Ammon's horn (tissue), 1 donor: ENCODE results near the gene RAI14.
A peak's percentile ranks its signal among the peaks of the same experiment; 100 is the strongest.
"Not testable (repeated sequence)": the region's sequence is repeated elsewhere in the genome, so short reads cannot be mapped to it uniquely, and the experiment has no call there.

ENCODE experiments used
- DNase-seq: peaks from one replicate; pipeline ENCODE4 v3.0.0-alpha.2; 2016; ENCODE audit warnings: low spot score

RAI14 gene

DNA sequence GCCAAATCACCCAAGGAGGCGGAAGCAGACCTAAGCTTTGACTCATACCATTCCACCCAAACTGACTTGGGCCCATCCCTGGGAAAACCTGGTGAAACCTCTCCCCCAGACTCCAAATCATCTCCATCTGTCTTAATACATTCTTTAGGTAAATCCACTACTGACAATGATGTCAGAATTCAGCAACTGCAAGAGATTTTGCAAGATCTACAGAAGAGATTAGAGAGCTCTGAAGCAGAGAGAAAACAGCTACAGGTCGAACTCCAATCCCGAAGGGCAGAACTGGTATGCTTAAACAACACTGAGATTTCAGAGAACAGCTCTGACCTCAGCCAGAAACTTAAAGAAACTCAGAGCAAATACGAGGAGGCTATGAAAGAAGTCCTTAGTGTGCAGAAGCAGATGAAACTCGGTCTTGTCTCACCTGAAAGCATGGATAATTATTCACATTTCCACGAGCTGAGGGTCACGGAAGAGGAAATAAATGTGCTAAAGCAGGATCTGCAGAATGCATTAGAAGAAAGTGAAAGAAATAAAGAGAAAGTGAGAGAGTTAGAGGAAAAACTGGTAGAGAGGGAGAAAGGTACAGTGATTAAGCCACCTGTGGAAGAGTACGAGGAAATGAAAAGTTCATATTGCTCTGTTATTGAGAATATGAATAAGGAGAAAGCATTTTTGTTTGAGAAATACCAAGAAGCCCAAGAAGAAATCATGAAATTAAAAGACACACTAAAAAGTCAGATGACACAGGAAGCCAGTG lies 167.0 kb downstream of the RAI14 start:
- no peak for DNase-seq

DNA sequence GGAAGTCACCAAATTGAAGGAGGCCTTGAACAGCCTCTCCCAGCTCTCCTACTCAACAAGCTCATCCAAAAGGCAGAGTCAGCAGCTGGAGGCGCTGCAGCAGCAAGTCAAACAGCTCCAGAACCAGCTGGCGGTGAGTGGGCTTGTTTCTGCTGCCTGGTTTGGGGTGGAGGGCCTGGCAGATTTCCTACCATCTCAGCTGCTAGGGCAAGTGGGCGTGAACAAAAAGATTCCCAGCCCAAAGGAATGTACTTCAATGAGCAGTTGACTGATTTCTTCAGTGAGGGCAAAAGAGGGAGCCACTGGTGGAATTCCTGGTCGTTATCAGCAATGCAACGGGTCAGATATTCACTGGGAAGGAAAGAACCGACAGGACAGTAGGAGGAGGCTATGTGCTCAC lies 170.2 kb downstream of the RAI14 start:
- DNase-seq = no peak

DNA sequence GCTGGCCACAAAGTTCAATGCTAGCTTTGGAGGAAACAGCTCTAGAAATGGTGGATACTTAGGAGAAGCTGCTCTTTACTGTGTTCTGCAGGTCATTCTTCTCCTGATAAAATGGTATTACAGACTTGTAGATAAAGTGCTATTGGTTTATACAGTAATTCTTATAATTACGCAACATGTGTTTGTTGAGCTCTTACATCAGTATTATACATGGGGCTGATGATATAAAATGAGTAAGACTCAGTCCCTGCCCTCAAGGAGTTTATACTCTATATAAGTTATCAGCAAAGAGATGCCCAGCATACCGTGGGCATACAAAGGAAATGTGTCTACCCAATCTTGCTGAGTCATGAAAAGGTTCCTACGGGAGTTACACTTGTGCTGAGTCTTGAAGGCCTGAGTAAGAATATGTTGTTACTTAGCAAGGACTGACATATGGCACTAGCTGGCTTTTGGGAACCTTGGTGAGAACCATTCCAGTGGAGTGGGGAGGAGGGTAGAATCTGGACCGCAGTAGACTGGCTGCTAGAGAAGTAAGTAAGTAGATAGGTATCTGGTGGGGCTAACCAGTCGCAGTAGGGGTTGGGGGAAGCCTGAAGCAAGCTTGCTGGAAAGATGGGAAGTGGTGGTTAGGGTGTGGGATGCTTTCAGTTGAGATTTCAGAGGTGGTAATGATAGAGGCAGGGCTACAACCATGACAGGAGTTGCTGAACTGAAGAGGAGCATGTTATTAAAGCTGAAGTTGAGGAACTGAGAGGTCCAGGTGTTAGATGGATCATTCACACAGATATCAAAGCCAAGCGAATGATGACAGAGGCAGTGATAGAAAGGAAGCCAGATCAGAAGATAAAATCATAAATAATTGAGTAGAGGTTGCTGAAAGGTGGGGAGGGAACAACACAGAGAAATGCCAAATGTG lies 171.7 kb downstream of the RAI14 start:
- no peak for DNase-seq

DNA sequence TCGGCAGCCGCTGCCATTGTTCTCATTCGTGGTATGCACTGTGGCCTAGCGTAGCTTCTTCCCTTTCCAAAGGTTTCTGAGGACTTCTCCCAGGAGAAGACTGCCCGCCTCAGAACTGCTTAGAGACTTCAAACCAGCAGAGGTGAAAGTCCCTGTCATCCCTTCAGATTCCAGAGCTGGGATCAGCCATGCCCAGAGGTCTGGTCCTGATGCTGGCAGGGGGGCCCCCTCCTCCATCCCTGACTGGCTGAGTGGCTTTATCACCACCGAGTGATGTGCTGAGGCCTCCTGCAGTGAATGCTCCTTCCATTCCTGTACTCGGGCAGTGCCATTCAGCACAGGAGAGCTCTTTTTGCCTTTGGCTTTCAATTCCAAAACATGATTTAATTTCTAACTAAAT lies 174.7 kb downstream of the RAI14 start:
- not testable (repeated sequence) for DNase-seq

DNA sequence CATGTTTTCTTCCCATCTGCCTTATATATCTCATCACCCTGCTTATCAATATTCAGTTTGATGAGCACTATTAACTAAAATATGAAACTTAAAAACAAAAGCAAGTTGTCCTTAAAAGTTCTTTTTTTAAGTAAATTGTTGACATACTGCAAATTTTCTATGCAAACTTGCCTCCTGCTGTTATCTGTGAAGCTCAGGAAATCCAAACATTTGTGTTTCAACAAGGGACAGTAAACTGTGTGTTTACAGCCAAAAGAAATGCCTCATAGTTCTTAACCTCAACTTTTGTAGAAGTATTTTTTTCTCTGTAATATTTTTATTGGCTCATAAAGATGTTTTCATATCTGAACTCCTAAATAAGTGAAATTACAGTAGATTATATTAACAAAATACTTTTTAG lies 175.2 kb downstream of the RAI14 start:
- DNase-seq = no peak

DNA sequence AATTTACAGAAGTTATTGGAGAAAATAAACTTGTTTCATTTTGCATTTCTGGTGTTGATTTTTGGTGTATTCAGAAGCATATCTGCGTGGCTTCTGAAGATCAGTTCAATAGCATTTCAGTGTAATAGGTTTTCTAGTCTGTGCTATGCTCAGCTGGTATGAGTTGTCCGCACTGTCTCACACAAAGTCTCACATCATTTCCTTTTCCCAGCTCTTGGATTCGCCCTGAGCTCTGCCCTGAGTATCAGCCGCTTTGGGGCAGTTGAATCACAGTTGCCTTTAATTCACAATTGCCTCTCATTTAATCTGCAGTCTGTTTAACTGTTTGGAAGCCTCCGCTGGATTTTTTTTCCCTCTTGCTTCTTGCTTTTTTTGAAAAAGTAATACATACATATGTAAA lies 176.4 kb downstream of the RAI14 start:
- DNase-seq = no peak

DNA sequence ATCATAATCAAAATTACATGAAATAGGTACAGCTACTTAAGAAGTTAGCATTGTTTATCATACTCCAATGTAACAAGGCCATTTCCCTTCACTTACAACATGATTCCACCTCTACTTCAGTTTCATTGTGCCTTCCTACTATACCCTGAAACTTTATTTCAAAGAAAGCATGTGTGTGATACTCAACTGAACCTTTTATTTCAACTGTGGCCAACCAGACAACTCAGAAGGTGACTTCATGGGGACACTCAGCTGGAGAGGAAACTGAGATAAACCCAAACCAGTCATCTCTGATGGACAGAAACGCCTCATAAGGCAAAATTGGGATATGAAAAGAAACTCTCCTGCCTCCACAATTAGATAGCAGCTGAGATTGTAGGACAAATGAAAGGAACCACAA lies 177.0 kb downstream of the RAI14 start:
- DNase-seq = no peak

DNA sequence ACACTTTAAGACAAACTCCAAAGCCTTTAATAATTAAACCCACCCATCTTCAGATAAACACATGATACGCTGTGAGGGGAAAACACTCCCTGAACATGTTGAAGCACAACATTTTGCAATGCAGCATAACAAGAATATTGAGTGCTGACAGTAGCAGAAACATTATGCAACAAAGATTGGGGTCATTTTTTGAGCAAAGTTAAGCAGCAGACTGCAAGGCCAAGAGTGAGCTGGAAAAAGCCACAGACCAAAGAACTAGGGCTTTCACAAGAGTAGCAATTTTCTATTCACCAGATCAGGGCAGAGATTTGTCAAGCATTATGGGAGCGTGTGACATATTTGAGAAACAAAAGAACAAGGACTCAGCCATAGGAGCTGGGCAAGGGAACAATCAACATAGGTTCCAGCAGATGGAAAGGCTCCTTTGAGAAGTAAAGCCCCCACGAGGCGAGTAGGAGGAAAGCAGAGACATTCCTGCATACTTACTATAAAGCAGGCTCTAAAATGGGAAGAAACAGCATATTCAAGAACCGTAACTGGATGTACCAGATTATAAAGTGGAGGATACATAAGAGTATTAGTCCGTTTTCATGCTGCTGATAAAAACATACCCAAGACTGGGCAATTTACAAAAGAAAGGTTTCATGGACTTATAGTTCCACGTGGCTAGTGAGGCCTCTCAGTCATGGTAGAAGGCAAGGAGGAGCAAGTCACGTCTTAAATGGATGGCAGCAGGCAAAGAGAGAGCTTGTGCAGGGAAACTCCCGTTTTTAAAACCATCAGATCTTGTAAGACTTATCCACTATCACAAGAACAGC lies 178.1 kb downstream of the RAI14 start:
- no peak for DNase-seq

DNA sequence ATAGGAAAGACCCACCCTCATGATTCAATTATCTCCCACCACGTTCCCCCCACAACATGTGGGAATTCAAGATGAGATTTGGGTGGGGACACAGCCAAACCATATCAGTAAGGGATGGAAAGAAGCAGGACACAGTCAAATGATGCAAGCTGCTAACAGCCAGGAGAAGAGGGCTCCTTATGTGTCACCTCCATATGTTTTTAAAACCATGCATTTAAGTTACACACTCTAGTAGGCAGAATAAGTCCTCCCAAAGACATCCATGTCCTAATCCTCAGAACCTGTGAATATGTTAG lies 178.6 kb downstream of the RAI14 start:
- no peak for DNase-seq

DNA sequence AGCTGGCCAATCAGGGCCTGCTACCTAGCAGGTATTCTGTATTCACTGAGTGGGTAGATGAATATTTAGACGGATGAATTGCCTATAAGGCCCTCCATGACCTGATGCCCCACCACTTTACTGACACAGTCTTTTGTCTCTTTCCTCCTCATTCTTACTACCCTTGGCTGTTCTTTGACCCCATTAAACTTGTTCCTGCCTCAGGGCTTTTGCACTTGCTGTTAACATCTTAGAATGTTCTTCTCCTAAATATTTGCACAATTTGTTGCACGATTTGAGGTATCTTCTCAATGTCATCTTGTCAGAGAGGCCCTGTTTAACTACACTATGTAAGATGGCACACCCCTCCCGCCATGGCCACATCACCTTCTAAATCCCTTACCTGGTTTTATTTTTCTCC lies 179.5 kb downstream of the RAI14 start:
- no peak for DNase-seq

DNA sequence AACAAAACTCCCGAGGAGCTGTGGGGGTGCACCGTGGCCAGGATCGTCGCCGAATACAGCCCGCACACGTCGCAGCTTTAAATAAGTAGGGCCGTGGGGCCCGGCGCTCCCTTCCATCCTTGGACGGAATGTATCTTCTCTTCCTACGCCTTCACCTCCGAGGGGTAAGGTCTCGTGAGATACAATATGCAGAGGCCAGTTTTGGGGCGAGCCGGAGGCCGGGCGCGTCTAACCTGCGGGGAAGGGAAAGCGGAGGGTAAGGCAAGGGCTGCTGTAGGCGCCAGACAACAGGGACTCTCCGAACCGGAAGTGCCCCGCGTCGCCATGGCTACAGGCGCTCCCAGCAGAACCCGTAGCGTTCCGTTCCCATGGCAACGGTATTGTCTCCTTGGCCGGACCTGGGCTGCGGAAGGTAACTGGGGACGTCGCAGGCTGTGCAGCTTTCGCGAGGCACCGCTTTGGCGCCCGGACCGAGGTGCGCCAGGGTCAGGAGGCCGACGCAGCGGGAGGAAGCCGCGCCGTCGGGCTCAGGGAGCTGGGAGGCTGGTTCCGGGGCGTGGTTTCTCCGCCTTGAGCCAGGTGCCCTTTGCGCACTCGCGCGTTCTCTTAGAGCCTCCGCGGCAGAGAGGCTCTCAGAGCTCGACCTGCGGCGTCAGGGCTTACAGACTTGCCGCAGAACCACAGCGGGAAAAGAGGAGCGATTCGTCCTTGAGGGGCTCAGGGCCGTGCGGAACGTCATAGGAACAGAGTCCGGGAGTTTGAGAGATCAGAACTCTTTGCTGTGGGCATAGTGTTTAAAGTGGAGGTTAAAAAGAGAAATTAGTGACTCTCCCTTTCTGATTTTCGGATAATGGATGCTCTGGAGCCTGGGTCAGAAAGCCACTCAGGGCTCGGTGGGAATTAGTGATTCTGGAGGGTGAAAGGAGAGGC lies 182.9 kb downstream of the RAI14 start, which contains the start of gene TTC23L:
Gene TTC23L (plus strand): TSS at position 380 of the 930 bp plus-strand sequence. CDS start 1,508 bp downstream, outside the sequence.
- peak; percentile 95 for DNase-seq

DNA sequence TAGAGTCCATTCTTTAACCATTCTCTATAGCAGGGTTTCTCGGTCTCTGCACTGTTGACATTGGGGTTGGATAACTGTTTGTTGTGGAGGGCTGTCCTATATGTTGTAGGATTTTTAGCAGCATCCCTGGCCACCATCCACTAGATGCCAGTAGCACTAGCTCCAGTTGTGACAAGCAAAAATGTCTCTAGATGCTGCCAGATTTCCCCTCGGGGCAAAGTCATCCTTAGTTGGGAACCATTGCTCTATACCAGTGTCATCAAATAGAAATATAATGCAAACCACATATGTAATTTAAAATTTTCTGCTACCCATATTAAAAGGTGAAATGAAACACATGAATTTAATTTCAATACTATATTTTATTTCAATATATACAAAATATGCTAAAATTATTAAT lies 185.7 kb downstream of the RAI14 start:
- DNase-seq = no peak

DNA sequence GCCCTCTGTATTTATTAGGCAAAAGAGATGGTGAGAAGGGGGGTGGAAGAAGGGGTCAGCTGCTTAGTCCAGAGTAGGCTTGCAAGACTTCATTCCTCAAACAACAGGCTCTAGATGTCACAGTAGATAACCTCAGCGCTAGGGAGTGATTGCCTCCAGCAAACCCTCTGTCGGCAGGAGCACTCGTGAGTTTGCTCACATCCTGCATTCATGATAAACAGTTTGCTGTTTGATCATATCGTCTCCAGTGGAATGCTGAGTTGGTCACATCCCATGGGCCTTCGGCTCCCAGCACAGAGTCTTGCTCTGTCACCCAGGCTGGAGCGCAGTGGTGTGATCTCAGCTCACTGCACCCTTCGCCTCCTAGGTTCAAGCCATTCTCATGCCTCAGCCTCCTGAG lies 186.4 kb downstream of the RAI14 start:
- no peak for DNase-seq

DNA sequence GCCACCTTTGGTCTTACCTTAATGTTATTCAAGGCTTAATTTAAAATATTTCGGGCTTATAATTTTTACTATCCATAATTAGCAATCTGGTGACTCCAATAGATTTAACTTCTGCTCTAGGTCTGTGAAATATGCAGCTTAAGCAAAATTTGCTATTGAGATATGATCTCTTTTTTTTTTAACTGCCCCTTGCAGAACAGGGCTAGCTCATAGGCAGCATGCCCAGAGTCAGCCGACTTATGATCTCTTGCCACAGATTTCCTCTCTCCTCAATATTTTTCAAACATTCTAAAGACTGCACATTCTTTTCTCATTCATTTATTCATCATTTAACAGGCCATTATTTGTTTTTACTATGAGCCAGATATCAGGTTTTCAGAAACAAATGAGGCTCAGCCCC lies 187.4 kb downstream of the RAI14 start:
- DNase-seq = no peak

DNA sequence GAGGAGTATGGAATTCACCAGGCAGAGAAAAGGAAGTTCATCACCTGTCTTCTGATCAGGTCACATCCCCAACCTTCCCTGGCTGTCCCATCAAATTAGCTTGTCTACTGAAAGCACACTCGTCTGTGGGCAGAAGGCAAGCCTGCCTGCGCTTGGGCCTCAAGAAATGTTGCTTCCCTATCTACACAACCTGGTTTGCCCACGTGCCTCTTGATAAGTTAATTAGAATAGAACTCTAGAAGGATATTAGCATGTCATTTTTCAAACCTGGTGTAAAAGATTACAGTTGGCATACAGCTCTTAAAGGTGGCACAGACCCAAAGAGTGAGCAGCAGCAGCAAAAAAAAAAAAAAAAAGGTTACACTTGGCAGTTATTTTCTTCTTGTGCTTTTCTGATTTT lies 188.0 kb downstream of the RAI14 start:
- DNase-seq = no peak

DNA sequence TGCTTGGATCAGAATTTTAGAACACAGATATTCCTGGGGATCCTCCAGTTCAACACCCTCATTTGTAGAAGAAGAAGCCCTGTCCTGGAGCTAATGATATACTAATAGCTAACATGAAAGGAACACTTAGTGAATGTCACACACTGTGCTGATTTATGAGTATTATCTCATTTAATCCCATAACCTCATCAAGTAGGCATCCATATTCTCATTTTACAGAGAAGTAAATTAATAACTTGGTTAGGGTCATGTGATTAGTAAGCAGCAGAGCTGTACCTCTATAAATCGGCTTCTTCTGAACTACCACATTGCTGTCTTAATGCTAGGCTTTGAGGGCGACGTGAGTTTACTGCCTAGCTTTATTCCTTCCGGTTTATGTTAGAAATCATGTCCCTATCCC lies 188.9 kb downstream of the RAI14 start:
- DNase-seq = no peak

DNA sequence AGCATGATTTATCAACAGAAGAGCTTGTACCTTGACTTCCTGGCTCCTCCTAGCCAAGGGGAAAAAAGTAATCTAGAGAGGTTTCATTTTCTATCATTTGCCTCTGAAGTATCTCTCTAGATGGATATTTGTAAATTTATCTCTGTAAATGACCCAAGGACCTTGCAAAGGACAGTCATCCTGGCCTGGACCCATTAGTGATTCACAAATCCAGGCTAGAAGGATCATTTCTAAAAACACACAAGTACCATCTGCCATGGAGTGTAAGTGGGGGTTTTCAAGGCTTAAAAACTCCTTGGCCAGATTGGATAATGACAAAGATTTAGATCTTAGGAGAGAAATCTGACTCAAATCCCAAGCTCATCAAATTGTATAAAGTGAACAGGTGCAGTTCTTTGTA lies 190.9 kb downstream of the RAI14 start:
- DNase-seq = no peak

DNA sequence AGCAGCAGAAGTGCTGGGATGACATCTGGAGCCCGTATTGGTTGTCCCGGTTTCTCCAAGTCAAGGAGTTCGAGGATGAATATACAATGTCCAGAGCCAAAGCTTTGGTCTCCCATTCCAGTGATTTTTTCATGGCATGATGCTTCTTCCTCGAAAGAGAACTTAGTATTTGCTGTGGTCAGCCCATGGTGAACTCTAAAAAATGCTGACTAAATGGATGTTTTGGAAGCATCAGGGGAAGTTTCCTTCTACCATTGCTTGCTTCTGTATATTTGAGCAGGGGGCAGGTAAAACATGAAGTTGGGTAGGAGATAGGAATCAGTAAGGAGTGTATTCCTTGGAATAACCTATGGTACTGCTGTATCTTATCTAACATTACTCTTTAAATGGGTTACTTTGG lies 191.4 kb downstream of the RAI14 start:
- DNase-seq = no peak

DNA sequence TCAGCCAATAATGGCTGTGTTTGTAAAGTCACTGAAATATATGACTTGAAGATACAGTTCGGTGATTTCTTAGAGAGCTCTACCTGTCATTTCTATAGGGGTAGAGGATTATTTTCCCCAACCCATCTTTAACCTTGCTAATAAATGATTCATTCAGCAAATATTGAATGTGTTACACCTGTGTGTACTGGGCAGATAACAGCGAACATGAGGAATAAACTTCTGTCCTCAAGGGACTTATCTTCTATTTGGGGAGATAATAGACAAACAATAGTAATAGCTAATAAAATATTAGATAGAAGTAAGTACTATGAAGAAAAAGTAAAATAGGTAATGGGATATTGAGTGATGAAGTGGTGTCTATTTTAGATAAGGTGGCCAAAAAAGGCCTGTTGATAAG lies 192.1 kb downstream of the RAI14 start:
- DNase-seq = no peak

DNA sequence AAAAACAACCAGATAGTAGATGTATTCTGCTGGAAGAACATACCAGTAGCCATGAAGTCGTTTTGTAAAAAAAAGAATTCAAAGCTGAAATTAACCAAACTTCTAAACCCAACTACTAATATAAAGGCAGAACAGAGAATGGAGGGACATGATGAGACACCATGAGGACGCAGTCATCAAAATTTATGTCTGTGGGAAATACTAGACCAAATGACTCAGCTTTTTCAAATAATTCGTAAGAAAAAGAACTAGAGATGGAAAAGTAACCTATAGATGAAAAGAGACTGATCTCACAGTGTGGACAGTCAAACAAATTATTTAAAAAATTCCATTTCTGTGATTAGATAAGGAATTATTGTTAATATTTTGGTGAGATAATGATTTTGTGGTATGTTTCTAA lies 193.1 kb downstream of the RAI14 start:
- DNase-seq = no peak

DNA sequence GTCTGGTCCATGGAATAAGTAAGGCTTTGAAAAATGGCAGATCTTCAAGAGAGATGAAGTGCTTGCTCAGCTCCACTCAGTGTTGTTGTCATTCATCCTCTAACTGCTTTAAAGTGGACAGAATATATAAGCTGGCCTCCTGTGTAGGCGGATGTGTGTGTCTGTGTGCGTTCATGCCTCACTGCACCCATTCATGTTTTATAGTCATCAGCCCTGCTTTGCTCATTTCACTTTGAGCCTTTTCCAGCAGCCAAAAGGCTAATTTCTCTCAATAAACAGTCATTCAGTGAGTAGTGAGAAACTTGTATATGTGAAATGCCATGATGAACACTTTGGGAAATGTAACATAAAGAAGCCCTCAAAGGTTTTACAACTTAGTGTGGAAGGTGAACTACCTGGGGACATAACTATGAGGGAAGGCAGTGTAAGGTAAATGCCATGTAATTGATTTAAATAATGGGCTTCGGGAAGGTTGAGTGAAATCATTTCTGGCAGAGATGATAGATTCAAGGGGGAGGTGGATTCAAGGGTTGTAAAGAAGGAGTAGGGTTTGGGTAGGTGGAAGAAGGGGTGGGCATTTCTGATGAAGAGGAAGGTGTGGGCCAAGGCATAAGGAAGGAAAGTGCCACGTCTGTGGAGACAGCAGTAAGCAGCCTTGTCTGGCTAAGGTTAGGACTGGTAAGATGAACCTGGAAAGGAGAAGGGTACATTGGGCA lies 198.5 kb downstream of the RAI14 start:
- no peak for DNase-seq
